GM20000 (cell line): ENCODE results near the gene KCNIP3.

Experiments
- DNase-seq: peaks from one replicate; pipeline ENCODE4 v3.0.0; 2012; ENCODE audit warnings: low spot score
- TF ChIP-seq, protein P1 (sequence below): IDR thresholded peaks from 2 replicates; pipeline ENCODE4 v1.5.1; 2012; ENCODE audit warnings: mild to moderate bottlenecking, control low read depth; ENCODE audit errors: extremely low read depth, missing control alignments

KCNIP3 gene

GRCh38 chr2:95342556-95343320 is 45.6 kb downstream of the KCNIP3 start:
- no peak for DNase-seq
- TF ChIP-seq, protein P1, sequence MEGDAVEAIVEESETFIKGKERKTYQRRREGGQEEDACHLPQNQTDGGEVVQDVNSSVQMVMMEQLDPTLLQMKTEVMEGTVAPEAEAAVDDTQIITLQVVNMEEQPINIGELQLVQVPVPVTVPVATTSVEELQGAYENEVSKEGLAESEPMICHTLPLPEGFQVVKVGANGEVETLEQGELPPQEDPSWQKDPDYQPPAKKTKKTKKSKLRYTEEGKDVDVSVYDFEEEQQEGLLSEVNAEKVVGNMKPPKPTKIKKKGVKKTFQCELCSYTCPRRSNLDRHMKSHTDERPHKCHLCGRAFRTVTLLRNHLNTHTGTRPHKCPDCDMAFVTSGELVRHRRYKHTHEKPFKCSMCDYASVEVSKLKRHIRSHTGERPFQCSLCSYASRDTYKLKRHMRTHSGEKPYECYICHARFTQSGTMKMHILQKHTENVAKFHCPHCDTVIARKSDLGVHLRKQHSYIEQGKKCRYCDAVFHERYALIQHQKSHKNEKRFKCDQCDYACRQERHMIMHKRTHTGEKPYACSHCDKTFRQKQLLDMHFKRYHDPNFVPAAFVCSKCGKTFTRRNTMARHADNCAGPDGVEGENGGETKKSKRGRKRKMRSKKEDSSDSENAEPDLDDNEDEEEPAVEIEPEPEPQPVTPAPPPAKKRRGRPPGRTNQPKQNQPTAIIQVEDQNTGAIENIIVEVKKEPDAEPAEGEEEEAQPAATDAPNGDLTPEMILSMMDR: no peak

- TF ChIP-seq, protein P1: no peak
- DNase-seq: no peak
Observed at GRCh38 chr2:95343429-95344214, 46.5 kb downstream of the KCNIP3 start.

DNA sequence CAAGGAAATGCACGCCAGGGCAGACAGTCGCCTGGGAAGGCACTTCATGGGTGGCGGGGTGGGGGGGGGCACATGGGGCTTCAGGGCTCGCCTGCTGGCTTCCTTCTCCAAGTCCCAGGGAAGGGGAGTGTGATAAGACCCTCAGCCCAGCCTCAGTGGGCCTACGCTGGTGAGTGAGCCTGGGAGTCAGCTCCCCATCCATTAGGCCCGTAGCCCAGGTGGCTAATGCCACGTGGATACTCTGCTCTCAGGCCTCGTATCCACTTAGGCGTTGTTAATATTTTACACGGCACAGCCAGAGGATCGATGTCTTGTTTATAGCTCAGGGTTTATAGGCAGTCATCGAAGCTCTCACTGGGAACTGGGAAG is 47.1 kb downstream of the KCNIP3 start:
- TF ChIP-seq, protein P1: no peak
- DNase-seq: no peak

DNA sequence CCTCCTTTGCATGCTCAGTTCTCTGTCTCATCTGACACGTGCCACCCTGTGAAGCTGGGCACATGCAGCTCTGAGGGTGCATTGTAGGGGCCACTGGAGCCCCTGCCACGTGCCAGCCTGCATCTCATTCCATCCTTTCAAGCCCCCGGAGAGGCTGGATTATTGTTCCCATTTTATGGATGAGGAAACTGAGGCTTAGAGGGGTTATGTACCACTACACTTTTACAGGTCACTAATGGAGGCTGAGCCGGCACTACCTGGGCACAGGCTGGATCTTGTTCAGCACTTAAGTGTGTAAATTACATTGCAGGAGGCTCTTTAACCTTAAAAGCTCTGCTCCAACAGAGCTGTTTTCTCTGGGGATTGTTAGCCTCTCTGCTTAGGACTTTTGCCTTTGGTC is 47.5 kb downstream of the KCNIP3 start:
- TF ChIP-seq, protein P1: no peak

DNA sequence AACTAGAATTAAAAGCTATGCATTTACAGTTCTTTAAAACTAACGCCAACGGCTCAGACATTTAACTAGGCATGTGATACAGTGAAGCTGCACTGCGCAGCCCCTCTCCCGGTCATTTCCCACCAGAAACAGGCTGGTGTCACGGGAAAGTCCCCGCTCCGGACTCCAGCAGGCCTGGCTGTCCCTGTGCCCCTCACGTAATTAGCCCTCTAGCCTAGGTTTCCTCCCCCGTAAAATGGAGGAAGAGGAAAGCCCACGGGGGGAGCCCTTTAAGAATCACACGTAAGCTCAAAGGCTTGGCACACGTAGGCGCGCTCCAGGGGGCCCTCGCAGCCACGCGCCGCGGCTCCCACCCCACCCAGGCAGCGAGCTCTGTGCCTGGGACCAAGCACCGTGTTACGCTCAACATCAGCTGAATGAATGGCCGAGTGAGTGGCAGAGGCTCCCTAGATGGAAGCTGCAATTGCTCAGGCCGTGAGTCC is 48.0 kb downstream of the KCNIP3 start:
- TF ChIP-seq, protein P1: no peak
- no peak for DNase-seq

More for the DNA sequence above, 47.5 kb downstream of the KCNIP3 start:
- no peak for DNase-seq

DNA sequence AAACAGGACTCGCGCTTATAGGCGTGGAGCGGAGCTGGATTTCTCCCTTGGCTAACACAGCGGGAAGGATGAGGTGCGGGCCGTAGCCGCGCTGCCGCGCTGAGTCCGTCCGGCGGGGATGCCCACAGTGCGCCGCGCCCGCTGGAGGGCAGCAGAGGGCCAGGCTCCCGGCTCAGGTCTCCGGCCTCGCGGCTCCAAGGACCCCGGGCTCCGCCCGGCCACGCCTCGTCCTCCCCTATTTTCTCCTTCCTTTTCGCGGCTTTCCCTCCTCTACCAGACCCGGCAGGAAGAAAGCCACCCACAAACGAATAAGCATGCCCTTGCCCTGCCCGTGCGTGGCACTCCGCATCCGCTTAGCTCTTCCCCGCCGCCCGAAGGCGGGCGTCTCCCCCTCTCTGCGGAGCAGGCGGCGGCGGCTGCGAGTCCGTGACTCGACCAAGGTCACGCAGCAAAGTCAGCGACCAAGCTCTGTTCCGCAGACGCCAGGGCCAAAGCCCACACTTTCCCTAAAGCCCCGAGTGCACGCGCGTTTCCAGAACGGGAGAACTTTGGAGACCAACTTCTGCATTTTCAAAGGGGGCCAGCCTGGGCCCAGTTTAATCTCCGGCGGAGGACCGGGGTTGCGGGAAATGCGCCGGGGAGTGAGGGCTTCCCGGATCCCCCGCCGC is 48.5 kb downstream of the KCNIP3 start:
- peak; percentile 91 for DNase-seq
- TF ChIP-seq, protein P1: peak; percentile 84
